ENCODE data around the gene A4GALT.

The A4GALT gene

DNA sequence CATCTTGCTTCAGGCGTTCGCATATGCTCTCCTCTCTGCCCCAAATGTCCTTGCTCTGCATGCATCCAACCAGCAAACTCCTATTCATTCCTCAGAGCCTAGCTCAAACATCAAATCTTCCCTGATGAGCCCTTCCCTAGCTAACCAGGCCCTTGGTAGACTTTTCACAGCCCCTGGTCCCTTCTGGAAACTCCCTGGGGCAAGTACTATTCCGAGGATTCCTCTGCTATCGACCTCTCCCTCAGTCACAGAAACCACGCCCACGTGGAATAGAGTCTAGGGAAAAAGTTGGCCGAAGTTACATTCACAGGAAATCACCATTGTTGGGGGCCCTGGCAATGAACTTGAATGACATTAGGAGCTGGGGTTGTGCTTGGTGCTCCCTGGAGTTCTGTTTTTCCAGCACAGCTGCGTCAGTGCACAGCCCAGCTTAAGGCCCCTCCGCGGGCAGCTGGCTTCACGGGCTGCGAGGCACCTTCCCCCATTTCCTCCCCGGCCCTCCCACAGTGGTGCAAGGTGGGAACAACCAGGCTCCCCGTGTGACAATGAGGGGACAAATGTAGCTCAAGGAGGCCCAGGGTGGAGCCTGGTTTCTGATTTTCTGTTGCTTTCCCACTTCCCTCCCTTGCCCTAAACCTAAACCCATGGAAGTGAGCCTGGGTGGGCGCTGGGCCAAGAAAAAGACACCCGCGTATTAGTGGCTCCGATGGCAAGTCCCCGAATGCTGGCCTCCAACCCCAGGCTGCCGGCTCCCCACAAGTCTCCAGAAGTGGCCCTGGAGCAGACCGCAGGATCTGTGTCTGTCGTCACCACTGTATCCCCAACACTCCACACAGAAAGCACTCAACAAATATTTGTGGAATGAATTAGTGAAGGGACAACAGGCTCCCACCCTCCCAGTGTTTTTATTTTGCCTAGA, 76.0 kb downstream of the A4GALT start:
- TF ChIP-seq, protein P1, sequence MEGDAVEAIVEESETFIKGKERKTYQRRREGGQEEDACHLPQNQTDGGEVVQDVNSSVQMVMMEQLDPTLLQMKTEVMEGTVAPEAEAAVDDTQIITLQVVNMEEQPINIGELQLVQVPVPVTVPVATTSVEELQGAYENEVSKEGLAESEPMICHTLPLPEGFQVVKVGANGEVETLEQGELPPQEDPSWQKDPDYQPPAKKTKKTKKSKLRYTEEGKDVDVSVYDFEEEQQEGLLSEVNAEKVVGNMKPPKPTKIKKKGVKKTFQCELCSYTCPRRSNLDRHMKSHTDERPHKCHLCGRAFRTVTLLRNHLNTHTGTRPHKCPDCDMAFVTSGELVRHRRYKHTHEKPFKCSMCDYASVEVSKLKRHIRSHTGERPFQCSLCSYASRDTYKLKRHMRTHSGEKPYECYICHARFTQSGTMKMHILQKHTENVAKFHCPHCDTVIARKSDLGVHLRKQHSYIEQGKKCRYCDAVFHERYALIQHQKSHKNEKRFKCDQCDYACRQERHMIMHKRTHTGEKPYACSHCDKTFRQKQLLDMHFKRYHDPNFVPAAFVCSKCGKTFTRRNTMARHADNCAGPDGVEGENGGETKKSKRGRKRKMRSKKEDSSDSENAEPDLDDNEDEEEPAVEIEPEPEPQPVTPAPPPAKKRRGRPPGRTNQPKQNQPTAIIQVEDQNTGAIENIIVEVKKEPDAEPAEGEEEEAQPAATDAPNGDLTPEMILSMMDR (IDR thresholded peaks at IDR 0.05) = no peak

DNA sequence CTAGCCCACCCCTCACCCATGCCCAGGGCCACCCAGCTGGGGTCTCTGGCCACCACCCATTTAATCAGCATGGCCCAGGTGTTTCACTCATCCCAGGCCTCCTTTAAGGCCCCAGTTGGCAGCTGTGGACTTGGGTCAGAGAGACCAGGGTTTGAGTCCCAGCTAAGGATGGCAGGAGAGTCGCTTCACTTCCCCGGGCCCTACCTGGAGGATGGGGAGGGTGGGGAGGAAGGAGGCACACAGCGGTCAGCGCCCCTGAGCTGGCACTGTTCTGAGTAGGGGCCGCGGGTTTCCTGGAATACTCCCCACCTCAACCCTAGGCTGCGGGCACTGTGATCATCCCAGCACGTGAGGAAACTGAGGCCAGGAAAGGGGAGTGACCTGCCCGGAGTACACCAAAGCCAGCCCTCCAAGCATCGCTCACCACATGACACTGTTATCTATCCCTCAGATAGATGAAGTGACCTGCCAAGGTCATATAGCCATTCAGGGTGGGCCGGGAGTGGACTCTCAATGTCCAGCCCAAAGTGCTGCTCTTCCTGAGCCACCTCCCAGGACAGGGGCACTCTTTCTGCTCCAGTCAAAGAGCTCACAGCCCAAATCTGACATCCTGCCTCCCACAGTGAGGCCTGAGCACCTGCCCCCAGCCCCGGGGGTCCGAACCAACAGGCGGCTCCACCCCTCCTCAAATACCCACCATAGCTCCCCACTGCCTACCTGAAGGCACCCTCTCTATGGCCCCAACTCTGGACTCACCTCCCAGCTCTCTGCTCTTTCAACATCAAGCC, 76.8 kb downstream of the A4GALT start:
- TF ChIP-seq, protein P1 (IDR thresholded peaks at IDR 0.05) = no peak

DNA sequence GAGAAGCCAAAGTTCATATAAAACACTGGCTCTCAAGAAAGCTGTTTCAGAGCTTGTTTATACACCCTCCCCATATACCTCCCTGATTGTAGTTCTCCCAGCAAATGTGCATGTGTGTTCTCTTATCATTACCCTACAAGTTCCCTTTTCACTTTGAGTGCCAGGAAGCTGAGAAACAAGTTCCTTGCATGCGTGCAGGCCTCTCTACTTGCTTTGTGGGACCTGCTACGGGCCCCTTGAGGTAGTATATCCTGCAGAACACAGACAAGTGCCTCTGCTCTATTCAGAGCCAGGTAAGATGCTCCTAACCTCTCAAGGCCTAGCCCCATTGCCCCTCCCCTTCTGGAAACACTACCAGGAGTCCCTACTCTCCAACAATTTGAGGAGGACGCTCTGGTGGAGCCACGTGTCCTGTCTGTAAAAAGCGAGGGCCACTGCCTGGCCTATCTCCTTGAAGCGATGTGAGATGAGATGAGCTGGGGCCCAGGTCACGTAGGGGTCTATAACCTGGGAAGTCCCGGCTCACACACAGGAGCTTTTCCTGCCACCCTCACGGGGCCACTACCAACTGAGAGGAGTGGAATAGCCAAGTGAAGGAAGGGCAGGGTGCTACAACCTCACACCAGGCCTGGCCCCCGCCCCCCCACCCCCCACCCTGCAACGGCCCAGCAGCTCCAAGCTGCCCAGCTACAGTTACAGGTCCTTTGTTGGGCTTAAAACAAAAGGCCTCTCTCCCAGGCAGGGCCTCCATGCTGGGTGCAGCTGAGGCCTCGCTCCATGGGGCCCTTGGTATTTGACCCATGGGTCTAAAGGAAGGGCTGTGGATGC, 77.7 kb downstream of the A4GALT start:
- TF ChIP-seq, protein P1 (IDR thresholded peaks at IDR 0.05) = no peak

All from LNCAP (cell line).